Measurements from ENCODE around the gene POLR1A. TPM values are rescaled to one million over a fixed set of nuclear protein-coding genes. Genes with fewer than 3 reads are reported as not detected.

POLR1A gene
- polyA plus RNA-seq, 1 donor, result 24.7 TPM

GRCh38 chr2:86021396-86022378 lies 84.0 kb downstream of the POLR1A start:
- no peak for DNase-seq

DNA sequence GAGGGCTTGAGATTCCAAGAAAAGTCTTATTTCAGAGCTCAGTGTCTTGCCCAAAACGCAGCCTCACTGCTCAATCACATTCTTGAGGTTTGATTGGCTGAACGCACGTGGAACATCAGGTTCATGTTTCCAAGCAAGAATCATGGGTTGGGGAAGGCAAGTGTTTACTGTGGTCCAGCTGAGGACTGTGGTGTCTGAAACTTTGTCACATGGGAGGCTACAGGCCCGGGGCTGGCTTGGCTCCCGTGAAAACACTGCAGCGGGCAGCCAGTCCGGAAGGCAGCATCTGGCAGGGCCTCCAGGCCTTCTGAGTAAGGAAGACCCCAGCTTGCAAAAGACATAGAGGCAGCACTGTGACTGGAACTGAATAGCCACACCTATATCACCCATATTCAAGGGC lies 84.7 kb downstream of the POLR1A start:
- no peak for DNase-seq

GRCh38 chr2:86019121-86019520 lies 86.6 kb downstream of the POLR1A start:
- DNase-seq, result no peak

GRCh38 chr2:86017901-86018896 lies 87.5 kb downstream of the POLR1A start:
- DNase-seq, result no peak

DNA sequence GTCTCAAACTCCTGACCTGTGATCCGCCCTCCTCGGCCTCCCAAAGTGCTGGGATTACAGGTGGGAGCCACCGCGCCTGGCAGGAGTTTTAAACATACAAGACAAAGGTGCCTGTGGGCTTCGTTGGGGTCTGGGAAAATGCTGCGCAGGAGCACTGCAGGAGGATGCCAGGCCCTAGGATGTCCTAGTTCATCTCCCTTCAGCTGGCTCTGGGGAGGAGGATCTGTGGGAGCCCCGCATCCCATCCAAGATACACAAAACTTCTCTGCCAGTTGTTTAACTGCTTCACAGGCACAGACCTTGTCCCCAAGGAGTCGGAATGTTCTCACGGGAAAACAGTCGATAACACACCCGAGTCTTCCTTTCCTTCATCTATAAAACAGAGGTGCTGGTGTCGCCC lies 89.1 kb downstream of the POLR1A start:
- DNase-seq, result no peak

DNA sequence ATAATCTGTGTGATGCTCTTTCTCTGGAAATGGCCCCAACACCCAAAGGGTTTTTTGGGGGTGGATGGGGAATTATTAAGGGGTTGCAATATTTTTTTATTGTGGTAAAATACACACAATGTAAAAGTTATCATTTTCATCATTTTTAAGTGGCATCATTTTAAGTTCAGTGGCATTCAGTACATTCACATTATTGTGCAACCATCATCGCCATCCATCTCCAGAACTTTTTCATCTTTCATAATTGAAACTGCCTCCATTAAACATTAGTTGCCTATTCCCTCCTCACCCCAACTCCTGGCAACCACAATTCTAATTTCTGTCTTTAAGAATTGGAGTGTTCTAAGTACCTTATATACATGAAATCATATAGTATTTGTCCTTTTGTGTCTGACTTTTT lies 90.0 kb downstream of the POLR1A start:
- DNase-seq, result no peak

DNA sequence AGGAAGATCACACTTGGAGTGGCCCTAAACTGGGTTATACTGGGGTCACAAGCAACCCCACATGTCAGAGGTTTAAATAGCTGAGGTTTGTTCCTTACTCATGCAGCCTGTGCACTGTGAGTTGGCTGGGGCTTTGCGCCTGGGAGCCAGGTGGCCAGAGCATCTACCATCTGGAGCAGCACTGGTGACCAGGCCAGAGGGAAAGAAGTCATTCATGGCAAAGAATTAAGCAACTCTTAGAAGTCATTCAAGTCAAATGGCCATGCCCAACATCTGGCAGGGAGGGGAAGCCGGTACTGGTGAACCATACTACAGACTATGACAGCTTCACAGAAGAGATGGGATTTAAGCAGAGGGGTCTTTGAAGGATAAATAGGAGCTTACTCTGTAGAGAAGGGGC lies 90.7 kb downstream of the POLR1A start:
- DNase-seq, result no peak

- no peak for DNase-seq
These were observed 91.2 kb downstream of the POLR1A start for GRCh38 chr2:86014493-86014892.

DNA sequence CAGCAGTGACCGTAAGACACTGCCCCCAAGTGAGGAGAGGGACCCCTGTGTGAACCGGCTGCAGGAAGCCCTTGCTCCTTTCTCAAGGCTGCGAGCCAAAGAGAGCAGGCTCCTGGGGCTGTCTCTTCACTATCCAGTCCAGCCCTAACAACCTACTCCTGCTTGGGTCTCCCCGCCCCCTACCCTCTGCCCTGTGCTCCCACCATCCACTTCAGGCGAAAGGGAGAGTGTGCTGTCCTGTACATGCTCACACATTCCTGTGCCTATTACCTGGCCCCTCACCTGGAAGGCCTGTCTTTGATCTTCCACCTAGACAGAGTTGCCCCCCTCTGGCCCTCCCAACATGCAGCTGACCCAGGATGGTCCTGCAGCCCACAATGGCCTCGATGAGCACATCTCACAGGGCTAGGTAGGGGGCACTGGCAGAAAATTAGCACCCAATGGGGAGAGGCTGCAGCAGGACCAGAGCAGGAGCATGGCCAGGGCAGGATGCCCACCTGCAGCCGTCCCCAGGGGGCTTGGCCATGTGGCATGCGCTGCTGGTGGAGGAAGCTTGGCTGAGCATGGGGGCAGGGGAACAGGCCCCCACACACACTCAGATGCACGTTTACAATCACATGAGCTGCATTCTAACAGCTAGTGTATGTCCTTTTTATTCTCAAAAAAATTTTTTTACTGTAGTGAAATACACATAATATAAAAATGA lies 93.5 kb downstream of the POLR1A start:
- DNase-seq, result no peak

DNA sequence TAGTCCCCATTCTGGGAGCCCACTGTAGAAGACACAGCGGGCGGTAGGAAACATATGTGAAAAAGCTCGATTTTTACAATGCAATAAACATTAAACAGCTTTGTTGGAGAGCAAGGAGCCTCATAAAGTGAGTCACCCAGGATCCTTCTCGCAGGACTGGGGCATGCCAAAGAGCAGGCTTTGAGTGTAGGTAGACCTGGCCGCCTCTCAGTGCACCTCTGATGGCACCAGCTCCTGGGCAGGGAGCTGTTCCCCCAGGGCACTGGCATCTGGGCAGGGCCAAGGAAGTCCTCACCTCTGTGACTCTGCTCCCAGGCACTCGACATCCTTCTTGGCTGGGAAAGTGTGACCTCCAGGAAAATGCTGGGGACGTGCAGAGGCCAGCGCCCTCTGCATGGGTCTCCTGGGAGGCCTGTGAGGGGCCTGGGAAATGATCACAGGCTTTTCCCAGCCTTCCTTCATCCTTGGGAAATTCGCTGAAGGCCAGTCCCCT lies 94.2 kb downstream of the POLR1A start:
- no peak for DNase-seq

DNA sequence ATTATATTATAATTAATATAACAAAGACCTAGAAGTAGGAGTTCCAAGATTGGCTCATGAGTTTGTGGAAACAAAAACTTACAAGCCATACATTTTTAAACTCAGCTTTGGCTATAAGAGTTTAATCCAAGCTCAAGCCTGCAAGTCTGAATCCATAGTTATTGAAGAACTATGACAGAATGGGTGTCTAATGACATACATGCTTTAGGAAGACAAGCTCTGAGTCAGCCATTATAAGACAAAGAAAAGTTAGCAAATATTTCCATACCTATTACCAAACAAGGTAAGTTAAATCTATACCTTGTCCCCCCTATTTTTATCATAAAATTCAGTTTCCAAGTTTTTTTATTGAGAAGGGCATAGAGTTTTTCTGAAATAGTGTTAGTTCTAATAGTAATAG lies 95.6 kb downstream of the POLR1A start:
- DNase-seq, result no peak

- no peak for DNase-seq
These were observed 99.2 kb downstream of the POLR1A start for GRCh38 chr2:86006524-86006923.

GRCh38 chr2:86003967-86004366 lies 101.7 kb downstream of the POLR1A start:
- DNase-seq, result no peak

DNA sequence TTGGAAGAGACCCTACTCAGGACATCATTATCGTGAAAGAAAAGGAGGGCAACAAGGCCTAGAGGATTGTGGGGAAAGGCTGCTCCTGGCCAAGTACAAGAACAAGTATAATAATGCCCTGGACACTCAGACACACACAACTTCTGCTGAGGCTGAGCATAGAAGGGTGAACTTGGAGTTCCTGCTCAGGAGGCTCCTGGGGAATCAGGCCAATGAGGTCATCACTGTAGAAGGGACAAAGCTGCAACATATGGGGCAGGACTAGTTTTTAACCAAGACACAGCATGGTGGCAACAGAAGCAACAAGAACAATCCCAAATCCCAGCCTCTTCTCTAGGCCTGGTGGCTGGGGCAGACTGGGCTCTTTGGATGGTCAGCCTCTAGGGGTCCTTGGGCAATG lies 102.6 kb downstream of the POLR1A start:
- no peak for DNase-seq

GRCh38 chr2:86002375-86002774 lies 103.3 kb downstream of the POLR1A start:
- DNase-seq, result no peak

DNA sequence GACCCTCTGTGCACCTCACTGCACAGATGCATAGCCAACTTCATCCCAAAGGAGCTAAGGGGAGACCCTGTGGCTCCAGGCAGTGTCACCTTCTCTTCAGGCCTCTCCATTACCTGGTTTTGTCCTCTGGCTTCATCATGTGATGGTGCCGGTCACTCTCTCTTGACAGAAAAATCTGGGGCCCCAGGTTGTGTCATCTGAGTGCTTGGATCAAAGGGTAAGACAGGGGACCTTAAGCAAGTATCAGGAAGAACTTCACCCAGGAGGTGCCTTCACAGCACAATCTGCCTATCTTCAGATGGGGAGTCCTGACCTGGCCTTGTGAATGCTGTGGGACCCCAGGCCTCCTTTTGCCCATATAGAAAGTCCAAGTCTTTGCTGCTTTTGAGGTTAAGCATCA lies 104.4 kb downstream of the POLR1A start:
- DNase-seq, result no peak

- DNase-seq, result no peak
These were observed 104.8 kb downstream of the POLR1A start for GRCh38 chr2:86000938-86001312.

DNA sequence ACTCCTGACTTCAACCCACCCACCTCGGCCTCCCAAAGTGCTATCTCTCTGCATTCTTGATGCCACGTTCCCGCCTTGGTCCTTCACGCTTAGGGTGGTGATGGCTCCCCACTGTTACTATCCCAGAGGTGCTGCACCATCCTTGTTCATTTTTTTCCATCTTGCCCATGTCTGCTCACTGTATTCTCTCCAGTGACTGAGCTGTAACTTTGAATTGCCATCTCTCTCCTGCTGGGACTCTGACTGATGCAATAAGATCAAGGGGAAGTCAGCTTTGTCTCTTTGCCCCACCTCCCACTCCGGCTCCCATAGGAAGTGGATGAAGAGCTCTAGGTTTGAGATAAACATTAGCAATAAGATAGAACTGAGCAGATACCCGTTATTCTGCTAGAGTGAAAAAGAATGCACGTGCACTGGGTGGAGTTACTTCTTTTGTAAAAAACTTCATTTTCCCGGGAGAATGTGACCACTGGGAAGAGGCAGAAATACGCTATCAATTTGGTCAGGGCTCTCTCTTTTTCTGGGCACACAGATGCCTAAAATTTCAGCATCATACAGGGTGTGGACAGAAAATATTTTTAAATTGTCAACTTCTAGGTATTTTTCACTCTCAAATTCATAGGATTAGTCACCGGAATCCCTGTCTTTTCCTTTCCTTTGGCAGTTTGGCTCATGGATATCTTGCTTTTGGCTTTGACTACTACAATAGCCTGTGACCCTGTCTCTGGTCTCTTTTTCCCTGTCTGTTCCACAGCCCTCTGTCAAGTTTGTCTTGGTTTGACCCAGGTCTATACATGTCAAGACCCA lies 105.4 kb downstream of the POLR1A start:
- DNase-seq, result no peak

GRCh38 chr2:85999061-85999831 lies 106.4 kb downstream of the POLR1A start:
- no peak for DNase-seq

Measured in left kidney (tissue), 2 donors.